ENCODE measurements around the gene SNAP47.

SNAP47 gene

DNA sequence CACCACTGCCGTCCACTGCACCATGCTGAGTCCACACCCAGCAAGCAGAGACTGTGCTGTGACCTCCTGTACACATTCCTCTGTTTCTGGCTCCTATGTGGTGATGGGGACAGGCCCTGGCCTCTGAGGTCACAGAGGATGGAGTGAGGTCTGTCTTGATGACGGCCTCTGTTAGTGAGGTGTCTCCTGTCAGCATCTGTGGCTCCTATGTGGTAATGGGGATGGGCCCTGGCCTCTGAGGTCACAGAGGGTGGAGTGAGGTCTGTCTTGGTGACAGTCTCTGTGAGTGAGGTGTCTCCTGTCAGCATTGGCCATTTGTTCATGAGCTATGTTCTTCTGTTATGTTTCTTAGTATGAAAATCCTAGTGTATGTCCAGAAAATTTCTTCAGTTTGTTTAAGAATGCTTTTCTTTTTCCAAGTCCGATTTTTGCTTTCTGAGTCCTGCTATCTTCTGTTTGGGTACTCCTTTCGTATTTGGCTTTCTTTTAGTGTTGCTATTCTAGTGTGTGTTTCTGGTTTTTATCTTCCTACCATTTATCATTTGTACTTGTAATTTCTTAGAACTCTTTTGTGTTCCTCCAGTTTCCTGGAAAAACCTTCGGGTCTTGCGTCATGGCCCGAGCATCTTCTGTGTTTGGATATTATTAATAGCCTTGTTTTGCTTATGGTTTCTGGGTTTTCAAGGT lies 13.4 kb downstream of the SNAP47 start:
- Histone ChIP-seq H3K4me2 (ENCODE audit: low read depth, low read length) (no peak overlapping the region), H3K9ac (ENCODE audit: low read length) (no peak overlapping the region), H3K27me3 (replicated peaks; ENCODE audit: insufficient read depth, low read length) (no peaks in the 10 kb centered on the region), H3K9me3 (replicated peaks; ENCODE audit: insufficient read depth, low read length) (no peaks in the 10 kb centered on the region), H3K4me1 (ENCODE audit: low read length) (no peaks in the 10 kb centered on the region), H3K79me2 (ENCODE audit: low read length) (peaks cover 61% of the 10 kb centered on the region), H4K20me1 (ENCODE audit: insufficient read depth, low read length) (no peaks in the 10 kb centered on the region), H3F3A (ENCODE audit: insufficient read depth, low read length) (no peaks in the 10 kb centered on the region), H2AFZ (ENCODE audit: low read length) (no peak overlapping the region), H3K9me2 (replicated peaks; ENCODE audit: insufficient read depth, low read length) (no peaks in the 10 kb centered on the region), H3K27ac (ENCODE audit: low read length) (no peak overlapping the region), H3K36me3 (replicated peaks; ENCODE audit: insufficient read depth, low read length) (no peaks in the 10 kb centered on the region), H3K4me3 (ENCODE audit: low read length) (no peak overlapping the region)
- DNase-seq = no peak
- TF ChIP-seq EZH2phosphoT487 (IDR thresholded peaks at IDR 0.05; ENCODE audit: low read length) (no peak), EZH2 (optimal IDR thresholded peaks at IDR 0.05; ENCODE audit: low read depth, low read length) (no peak)
- TF ChIP-seq, protein P1, sequence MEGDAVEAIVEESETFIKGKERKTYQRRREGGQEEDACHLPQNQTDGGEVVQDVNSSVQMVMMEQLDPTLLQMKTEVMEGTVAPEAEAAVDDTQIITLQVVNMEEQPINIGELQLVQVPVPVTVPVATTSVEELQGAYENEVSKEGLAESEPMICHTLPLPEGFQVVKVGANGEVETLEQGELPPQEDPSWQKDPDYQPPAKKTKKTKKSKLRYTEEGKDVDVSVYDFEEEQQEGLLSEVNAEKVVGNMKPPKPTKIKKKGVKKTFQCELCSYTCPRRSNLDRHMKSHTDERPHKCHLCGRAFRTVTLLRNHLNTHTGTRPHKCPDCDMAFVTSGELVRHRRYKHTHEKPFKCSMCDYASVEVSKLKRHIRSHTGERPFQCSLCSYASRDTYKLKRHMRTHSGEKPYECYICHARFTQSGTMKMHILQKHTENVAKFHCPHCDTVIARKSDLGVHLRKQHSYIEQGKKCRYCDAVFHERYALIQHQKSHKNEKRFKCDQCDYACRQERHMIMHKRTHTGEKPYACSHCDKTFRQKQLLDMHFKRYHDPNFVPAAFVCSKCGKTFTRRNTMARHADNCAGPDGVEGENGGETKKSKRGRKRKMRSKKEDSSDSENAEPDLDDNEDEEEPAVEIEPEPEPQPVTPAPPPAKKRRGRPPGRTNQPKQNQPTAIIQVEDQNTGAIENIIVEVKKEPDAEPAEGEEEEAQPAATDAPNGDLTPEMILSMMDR (IDR thresholded peaks at IDR 0.05; ENCODE audit: low read length) = no peak

GRCh38 chr1:227749225-227749624 lies 14.0 kb downstream of the SNAP47 start:
- TF ChIP-seq EZH2phosphoT487 (IDR thresholded peaks at IDR 0.05; ENCODE audit: low read length) = no peak
- TF ChIP-seq, protein P1 (IDR thresholded peaks at IDR 0.05; ENCODE audit: low read length) = no peak
- no peak for TF ChIP-seq EZH2 (optimal IDR thresholded peaks at IDR 0.05; ENCODE audit: low read depth, low read length)
- Histone ChIP-seq H3K9me3 (replicated peaks; ENCODE audit: insufficient read depth, low read length) (no peaks in the 10 kb centered on the region), H2AFZ (ENCODE audit: low read length) (no peak overlapping the region), H3K4me1 (ENCODE audit: low read length) (no peaks in the 10 kb centered on the region), H3K27ac (ENCODE audit: low read length) (no peak overlapping the region), H3K27me3 (replicated peaks; ENCODE audit: insufficient read depth, low read length) (no peaks in the 10 kb centered on the region), H3K9ac (ENCODE audit: low read length) (no peak overlapping the region), H3F3A (ENCODE audit: insufficient read depth, low read length) (no peaks in the 10 kb centered on the region), H4K20me1 (ENCODE audit: insufficient read depth, low read length) (no peaks in the 10 kb centered on the region), H3K9me2 (replicated peaks; ENCODE audit: insufficient read depth, low read length) (no peaks in the 10 kb centered on the region), H3K4me3 (ENCODE audit: low read length) (no peak overlapping the region), H3K79me2 (ENCODE audit: low read length) (peaks cover 61% of the 10 kb centered on the region), H3K4me2 (ENCODE audit: low read depth, low read length) (no peak overlapping the region), H3K36me3 (replicated peaks; ENCODE audit: insufficient read depth, low read length) (no peaks in the 10 kb centered on the region)
- DNase-seq = no peak

DNA sequence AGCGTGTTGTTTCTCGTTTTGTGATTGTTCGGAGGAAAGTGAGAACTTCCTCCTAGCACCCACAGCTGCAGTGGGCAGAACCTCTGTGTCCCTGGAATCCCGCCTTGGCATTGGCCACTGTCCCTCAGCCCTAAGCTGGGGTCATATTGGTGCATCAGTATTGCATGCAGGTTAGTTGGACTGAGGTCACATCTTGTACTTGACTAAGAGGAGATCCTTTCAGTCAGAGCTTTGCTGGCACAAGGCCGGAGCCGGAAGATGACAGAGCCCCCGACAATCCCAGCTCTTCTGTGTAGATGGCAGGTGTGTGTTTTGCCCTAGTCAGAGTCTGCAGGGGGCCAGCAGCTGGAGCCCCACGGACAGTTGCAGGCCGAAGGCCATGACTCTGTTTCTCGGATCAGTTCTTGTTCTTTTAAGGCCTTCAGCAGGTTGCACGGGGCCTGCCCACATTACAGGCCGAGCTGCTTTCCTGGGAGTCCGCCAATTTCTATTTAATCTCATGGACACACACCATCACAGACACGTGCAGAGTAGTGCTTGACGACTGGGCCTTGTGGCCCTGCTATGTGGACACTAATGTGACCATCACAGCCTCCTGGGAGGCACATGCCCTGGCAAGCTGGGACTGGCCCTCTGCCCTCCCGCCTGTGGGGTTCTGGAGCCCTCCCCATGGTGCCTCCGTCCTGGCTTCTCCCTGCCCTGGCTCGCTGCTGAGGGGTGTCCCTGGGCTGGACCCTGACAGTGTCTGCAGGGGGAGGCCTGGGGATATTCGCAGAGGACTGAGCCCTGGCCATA lies 14.9 kb downstream of the SNAP47 start:
- Histone ChIP-seq H3K27ac (ENCODE audit: low read length) (no peak overlapping the region), H3K4me1 (ENCODE audit: low read length) (no peaks in the 10 kb centered on the region), H3K27me3 (replicated peaks; ENCODE audit: insufficient read depth, low read length) (no peaks in the 10 kb centered on the region), H3F3A (ENCODE audit: insufficient read depth, low read length) (no peaks in the 10 kb centered on the region), H3K36me3 (replicated peaks; ENCODE audit: insufficient read depth, low read length) (no peaks in the 10 kb centered on the region), H3K4me3 (ENCODE audit: low read length) (no peak overlapping the region), H3K79me2 (ENCODE audit: low read length) (peaks cover 61% of the 10 kb centered on the region), H3K9me3 (replicated peaks; ENCODE audit: insufficient read depth, low read length) (no peaks in the 10 kb centered on the region), H3K9me2 (replicated peaks; ENCODE audit: insufficient read depth, low read length) (no peaks in the 10 kb centered on the region), H2AFZ (ENCODE audit: low read length) (no peak overlapping the region), H3K9ac (ENCODE audit: low read length) (no peak overlapping the region), H4K20me1 (ENCODE audit: insufficient read depth, low read length) (no peaks in the 10 kb centered on the region), H3K4me2 (ENCODE audit: low read depth, low read length) (no peak overlapping the region)
- TF ChIP-seq, protein P1 (IDR thresholded peaks at IDR 0.05; ENCODE audit: low read length) = no peak
- TF ChIP-seq EZH2 (optimal IDR thresholded peaks at IDR 0.05; ENCODE audit: low read depth, low read length) (no peak), EZH2phosphoT487 (IDR thresholded peaks at IDR 0.05; ENCODE audit: low read length) (no peak)
- no peak for DNase-seq

All from MM.1S (cell line).